ENCODE measurements around the gene HSPG2.
"Not testable (repeated sequence)": the region's sequence is repeated elsewhere in the genome, so short reads cannot be mapped to it uniquely, and the experiment has no call there.

Gene HSPG2

GRCh38 chr1:21843208-21843607, 93.9 kb downstream of the HSPG2 start:
- DNase-seq: no peak

GRCh38 chr1:21842606-21843162, 94.4 kb downstream of the HSPG2 start:
- no peak for DNase-seq

- DNase-seq: no peak
These were observed 95.2 kb downstream of the HSPG2 start for GRCh38 chr1:21841852-21842466.

- no peak for DNase-seq
These were observed 96.1 kb downstream of the HSPG2 start for GRCh38 chr1:21840981-21841380.

GRCh38 chr1:21839337-21840037, 97.6 kb downstream of the HSPG2 start:
- no peak for DNase-seq

- DNase-seq: no peak
These were observed 98.6 kb downstream of the HSPG2 start for GRCh38 chr1:21838359-21839157.

GRCh38 chr1:21837476-21837875, 99.6 kb downstream of the HSPG2 start:
- DNase-seq: no peak

- DNase-seq: no peak
These were observed 100.4 kb downstream of the HSPG2 start for GRCh38 chr1:21836729-21837128.

GRCh38 chr1:21836010-21836409, 101.1 kb downstream of the HSPG2 start:
- DNase-seq: no peak

GRCh38 chr1:21834666-21835065, 102.4 kb downstream of the HSPG2 start:
- no peak for DNase-seq

GRCh38 chr1:21834094-21834493, 103.0 kb downstream of the HSPG2 start:
- DNase-seq: no peak

GRCh38 chr1:21833392-21833976, 103.6 kb downstream of the HSPG2 start:
- DNase-seq: no peak

- no peak for DNase-seq
These were observed 105.6 kb downstream of the HSPG2 start for GRCh38 chr1:21831454-21831970.

GRCh38 chr1:21830792-21831453, 106.2 kb downstream of the HSPG2 start:
- no peak for DNase-seq

GRCh38 chr1:21829294-21829693, 107.8 kb downstream of the HSPG2 start:
- no peak for DNase-seq

- DNase-seq: no peak
These were observed 108.5 kb downstream of the HSPG2 start for GRCh38 chr1:21828506-21829210.

GRCh38 chr1:21828075-21828474, 109.0 kb downstream of the HSPG2 start:
- no peak for DNase-seq

- no peak for DNase-seq
These were observed 109.9 kb downstream of the HSPG2 start for GRCh38 chr1:21827141-21827679.

- DNase-seq: not testable (repeated sequence)
These were observed 110.4 kb downstream of the HSPG2 start for GRCh38 chr1:21826694-21827093.

- DNase-seq: no peak
These were observed 111.7 kb downstream of the HSPG2 start for GRCh38 chr1:21825393-21825792.

- DNase-seq: no peak
These were observed 112.2 kb downstream of the HSPG2 start for GRCh38 chr1:21824926-21825325.

Measured in NCI-H524 (cell line).